22Rv1 (cell line): ENCODE measurements around the gene ARFGAP1.

Experiments used
- ZFX ChIP-seq: fragments of 450-650 bp; IDR thresholded peaks from 2 replicates; pipeline ENCODE4 v1.6.1; 2017; ENCODE audit warnings: antibody characterized with exemption, borderline replicate concordance
- TF ChIP-seq, protein P1 (sequence below): fragments of 450-650 bp; IDR thresholded peaks from 2 replicates; pipeline ENCODE4 v1.5.1; 2017; ENCODE audit warnings: mild to moderate bottlenecking

GRCh38 chr20:63296531-63297299 is 24.1 kb downstream of the ARFGAP1 start:
- TF ChIP-seq, protein P1, sequence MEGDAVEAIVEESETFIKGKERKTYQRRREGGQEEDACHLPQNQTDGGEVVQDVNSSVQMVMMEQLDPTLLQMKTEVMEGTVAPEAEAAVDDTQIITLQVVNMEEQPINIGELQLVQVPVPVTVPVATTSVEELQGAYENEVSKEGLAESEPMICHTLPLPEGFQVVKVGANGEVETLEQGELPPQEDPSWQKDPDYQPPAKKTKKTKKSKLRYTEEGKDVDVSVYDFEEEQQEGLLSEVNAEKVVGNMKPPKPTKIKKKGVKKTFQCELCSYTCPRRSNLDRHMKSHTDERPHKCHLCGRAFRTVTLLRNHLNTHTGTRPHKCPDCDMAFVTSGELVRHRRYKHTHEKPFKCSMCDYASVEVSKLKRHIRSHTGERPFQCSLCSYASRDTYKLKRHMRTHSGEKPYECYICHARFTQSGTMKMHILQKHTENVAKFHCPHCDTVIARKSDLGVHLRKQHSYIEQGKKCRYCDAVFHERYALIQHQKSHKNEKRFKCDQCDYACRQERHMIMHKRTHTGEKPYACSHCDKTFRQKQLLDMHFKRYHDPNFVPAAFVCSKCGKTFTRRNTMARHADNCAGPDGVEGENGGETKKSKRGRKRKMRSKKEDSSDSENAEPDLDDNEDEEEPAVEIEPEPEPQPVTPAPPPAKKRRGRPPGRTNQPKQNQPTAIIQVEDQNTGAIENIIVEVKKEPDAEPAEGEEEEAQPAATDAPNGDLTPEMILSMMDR: no peak
- TF ChIP-seq ZFX: no peak
